PC-9 (cell line): ENCODE results near the gene APBA2. TPM values are rescaled to one million over a fixed set of nuclear protein-coding genes. Genes with fewer than 3 reads are reported as not detected.

Experiments
- BruUV-seq: library from RNA; stranded (reverse); fragments of 400-500 nt; replicated peaks from 2 replicates; lab custom pipeline; 2021; lab: Mats Ljungman, UMichigan
- CTCF ChIA-PET: fragments of 300-600 bp; sonication (Branson Sonifier 250); formaldehyde crosslinking; loops from one replicate; lab custom pipeline; 2022; ENCODE audit warnings: antibody characterized with exemption; lab: Charles Lee
- POLR2A ChIA-PET: fragments of 300-600 bp; sonication (Branson Sonifier 250); formaldehyde crosslinking; loops from one replicate; lab custom pipeline; 2022; ENCODE audit warnings: antibody characterized with exemption; ENCODE audit not compliant: unreplicated experiment; lab: Charles Lee
- DNase-seq, 2 experiments: peaks; one replicate each; pipeline versions ENCODE4 v3.0.0 to v3.0.0-alpha.2; 2015 to 2022; ENCODE audit warnings: mixed read lengths in 1 of 2
- H2AFZ ChIP-seq: fragments of 200-600 bp; sonication (generic); 2 replicates; pipeline ENCODE4 v1.8.1; 2017; ENCODE audit warnings: antibody characterized with exemption
- H3F3A ChIP-seq: fragments of 200-600 bp; sonication (generic); 2 replicates; pipeline ENCODE4 v1.8.1; 2017; ENCODE audit warnings: antibody characterized with exemption, mild to moderate bottlenecking, low read depth; ENCODE audit not compliant: insufficient read depth
- H3K27ac ChIP-seq: fragments of 200-600 bp; sonication (generic); 2 replicates; pipeline ENCODE4 v1.6.1; 2016; ENCODE audit warnings: mixed run types
- H3K27me3 ChIP-seq: fragments of 200-600 bp; sonication (generic); 2 replicates; pipeline ENCODE4 v1.6.1; 2016; ENCODE audit warnings: low read depth, mixed run types; ENCODE audit not compliant: insufficient read depth
- H3K36me3 ChIP-seq: fragments of 200-600 bp; sonication (generic); 2 replicates; pipeline ENCODE4 v1.6.1; 2016; ENCODE audit warnings: low read depth, mixed run types
- H3K4me1 ChIP-seq: fragments of 200-600 bp; sonication (generic); replicated peaks from 2 replicates; pipeline ENCODE4 v1.6.1; 2016; ENCODE audit warnings: mixed run types; ENCODE audit not compliant: insufficient read depth
- H3K4me2 ChIP-seq: fragments of 200-600 bp; sonication (generic); 2 replicates; pipeline ENCODE4 v1.6.1; 2017; ENCODE audit warnings: mixed run types
- H3K4me3 ChIP-seq: fragments of 200-600 bp; sonication (generic); 2 replicates; pipeline ENCODE4 v1.6.1; 2016; ENCODE audit warnings: mixed run types
- H3K79me2 ChIP-seq: fragments of 200-600 bp; sonication (generic); 2 replicates; pipeline ENCODE4 v1.6.1; 2017; ENCODE audit warnings: low read depth, mixed run types
- H3K9me2 ChIP-seq: fragments of 200-600 bp; sonication (generic); 2 replicates; pipeline ENCODE4 v1.8.1; 2017; ENCODE audit warnings: mild to moderate bottlenecking; ENCODE audit not compliant: insufficient read depth
- H3K9me3 ChIP-seq: fragments of 200-600 bp; sonication (generic); 2 replicates; pipeline ENCODE4 v1.8.1; 2016; ENCODE audit warnings: low read depth; ENCODE audit not compliant: insufficient read depth
- H4K20me1 ChIP-seq: fragments of 200-600 bp; sonication (generic); 2 replicates; pipeline ENCODE4 v1.8.1; 2017; ENCODE audit not compliant: insufficient read depth
- CTCF ChIP-seq: fragments of 200-600 bp; sonication (generic); conservative IDR thresholded peaks from 2 replicates; pipeline ENCODE4 v1.6.1; 2017; ENCODE audit warnings: mixed run types, antibody characterized with exemption, mild to moderate bottlenecking, moderate library complexity
- EZH2 ChIP-seq: fragments of 200-600 bp; sonication (generic); IDR thresholded peaks from 2 replicates; pipeline ENCODE4 v1.8.0; 2017; ENCODE audit warnings: antibody characterized with exemption, low read depth
- intact Hi-C: fragments of 100-400 bp; cut with micrococcal nuclease; formaldehyde crosslinking; loops from one replicate; pipeline ENCODE4 v1.10.0; 2022; ENCODE audit not compliant: unreplicated experiment
- total RNA-seq: library from RNA; stranded (reverse); gene quantifications from 2 replicates; pipeline ENCODE4 v1.2.3, GENCODE V29; 2021

APBA2 gene
- total RNA-seq, 1 experiment from 2014 or later = not detected

- ChIA-PET POLR2A (no interaction called here), CTCF (no interaction called here)
- peaks cover 36% of the 10 kb centered on the region for H3K27me3 ChIP-seq
- no peak overlapping the region for H3K4me3 ChIP-seq
- H3K79me2 ChIP-seq = no peaks in the 10 kb centered on the region
- TF ChIP-seq EZH2 (no peak), CTCF (no peak)
- H3F3A ChIP-seq = no peaks in the 10 kb centered on the region
- no peaks in the 10 kb centered on the region for H3K4me1 ChIP-seq
- no TSS peak for BruUV-seq
- H3K4me2 ChIP-seq = no peak overlapping the region
- no peaks in the 10 kb centered on the region for H3K36me3 ChIP-seq
- H3K27ac ChIP-seq = no peak overlapping the region
- no peak for DNase-seq
- H2AFZ ChIP-seq = no peak overlapping the region
- intact Hi-C loops = no loop called here
- no peaks in the 10 kb centered on the region for H4K20me1 ChIP-seq
- H3K9me3 ChIP-seq = no peaks in the 10 kb centered on the region
- H3K9me2 ChIP-seq = no peaks in the 10 kb centered on the region
These were observed 7.6 kb upstream of the APBA2 start for GRCh38 chr15:28878209-28878608.

GRCh38 chr15:28879551-28879950 is 6.2 kb upstream of the APBA2 start:
- Histone ChIP-seq H3K27me3 (peaks cover 36% of the 10 kb centered on the region), H3K4me1 (no peaks in the 10 kb centered on the region), H3K79me2 (no peaks in the 10 kb centered on the region), H3K9me2 (no peaks in the 10 kb centered on the region), H3K27ac (no peak overlapping the region), H3K36me3 (no peaks in the 10 kb centered on the region), H3K9me3 (no peaks in the 10 kb centered on the region), H3K4me3 (no peak overlapping the region), H2AFZ (no peak overlapping the region), H3K4me2 (no peak overlapping the region), H3F3A (no peaks in the 10 kb centered on the region), H4K20me1 (no peaks in the 10 kb centered on the region)
- intact Hi-C loops = no loop called here
- no peak for TF ChIP-seq CTCF
- TF ChIP-seq EZH2 = no peak
- DNase-seq = no peak
- no TSS peak for BruUV-seq
- ChIA-PET POLR2A (interaction anchor here (0.6 kb wide), 1 partner anchor 218 kb away, joined by 3 read pairs; no protein-coding TSS in a partner anchor), CTCF (no interaction called here)

- ChIA-PET POLR2A (no interaction called here), CTCF (no interaction called here)
- no peaks in the 10 kb centered on the region for H4K20me1 ChIP-seq
- no peak overlapping the region for H3K4me2 ChIP-seq
- H3K79me2 ChIP-seq = no peaks in the 10 kb centered on the region
- no peak for DNase-seq
- no peaks in the 10 kb centered on the region for H3F3A ChIP-seq
- no peak overlapping the region for H3K27ac ChIP-seq
- BruUV-seq = no TSS peak
- H3K27me3 ChIP-seq = peaks cover 28% of the 10 kb centered on the region
- no peaks in the 10 kb centered on the region for H3K9me2 ChIP-seq
- H3K9me3 ChIP-seq = no peaks in the 10 kb centered on the region
- intact Hi-C loops = no loop called here
- no peak overlapping the region for H2AFZ ChIP-seq
- H3K4me3 ChIP-seq = no peak overlapping the region
- no peaks in the 10 kb centered on the region for H3K4me1 ChIP-seq
- H3K36me3 ChIP-seq = no peaks in the 10 kb centered on the region
- TF ChIP-seq EZH2 (no peak), CTCF (no peak)
These were observed 5.1 kb upstream of the APBA2 start for GRCh38 chr15:28880680-28881079.
